ENCODE results near the gene HIBCH. TPM values are rescaled to one million over a fixed set of nuclear protein-coding genes. Genes with fewer than 3 reads are reported as not detected.

HIBCH gene
- total and polyA plus RNA-seq, 4 experiments from 2014 or later = 19.3 to 22.3 (median 19.8) TPM

GRCh38 chr2:190353537-190353899 is 33.9 kb upstream of the HIBCH start:
- H3K36me3 Mint-ChIP-seq = no peaks in the 10 kb centered on the region
- Histone ChIP-seq H3K4me1 (ENCODE audit: insufficient read depth, low read length) (no peaks in the 10 kb centered on the region), H3K27ac (ENCODE audit: low read depth, low read length) (no peak overlapping the region), H3K36me3 (ENCODE audit: insufficient read depth, low read length) (no peaks in the 10 kb centered on the region), H3K4me3 (ENCODE audit: low read length in 2 of 2) (no peak overlapping the region), H3K27me3 (ENCODE audit: insufficient read depth, low read length) (no peaks in the 10 kb centered on the region), H3K9me3 (ENCODE audit: control insufficient read depth in 1 of 2, low read length in 2 of 2) (no peaks in the 10 kb centered on the region)
- H3K4me3 Mint-ChIP-seq = no peak overlapping the region
- intact Hi-C loops (cut with micrococcal nuclease) = no loop called here
- DNase-seq = no peak
- POLR2A ChIA-PET (ENCODE audit: partially characterized antibody) = interaction anchor here (1.3 kb wide), 1 partner anchor 9 kb away, joined by 7 read pairs; no protein-coding TSS in a partner anchor
- H3K9me3 Mint-ChIP-seq = no peaks in the 10 kb centered on the region
- no peaks in the 10 kb centered on the region for H3K27me3 Mint-ChIP-seq
- CTCF ChIA-PET (ENCODE audit: partially characterized antibody) = interaction anchor here (1.0 kb wide), 1 partner anchor 8 kb away, joined by 3 read pairs; no protein-coding TSS in a partner anchor
- H3K4me1 Mint-ChIP-seq = peaks cover 0 to 10% (median under 1%) of the 10 kb centered on the region in 4 donors
- H3K27ac Mint-ChIP-seq = peak overlapping the region in 4 of 7 donors; percentile 29 to 84 (median 69)

GRCh38 chr2:190352668-190353536 is 33.3 kb upstream of the HIBCH start:
- intact Hi-C loops (cut with micrococcal nuclease) = no loop called here
- Mint-ChIP-seq H3K9me3 (no peaks in the 10 kb centered on the region), H3K27me3 (no peaks in the 10 kb centered on the region), H3K36me3 (no peaks in the 10 kb centered on the region), H3K4me1 (peaks cover 0 to 10% (median under 1%) of the 10 kb centered on the region in 4 donors), H3K4me3 (no peak overlapping the region), H3K27ac (peak overlapping the region in 5 of 7 donors; percentile 32 to 84 (median 67))
- no peak overlapping the region for H3K27ac ChIP-seq (ENCODE audit: low read depth, low read length)
- no peaks in the 10 kb centered on the region for H3K4me1 ChIP-seq (ENCODE audit: insufficient read depth, low read length)
- ChIA-PET POLR2A (ENCODE audit: partially characterized antibody) (interaction anchor here (1.3 kb wide), 1 partner anchor 9 kb away, joined by 7 read pairs; no protein-coding TSS in a partner anchor), CTCF (ENCODE audit: partially characterized antibody) (interaction anchor here (1.0 to 1.7 kb wide), 2 partner anchors 9 to 33 kb away, joined by 3 to 7 read pairs; partner anchors contain the start of gene HIBCH)
- no peaks in the 10 kb centered on the region for H3K36me3 ChIP-seq (ENCODE audit: insufficient read depth, low read length)
- no peak for DNase-seq
- no peak overlapping the region for H3K4me3 ChIP-seq (ENCODE audit: low read length in 2 of 2)
- H3K9me3 ChIP-seq (ENCODE audit: control insufficient read depth in 1 of 2, low read length in 2 of 2) = no peaks in the 10 kb centered on the region
- H3K27me3 ChIP-seq (ENCODE audit: insufficient read depth, low read length) = no peaks in the 10 kb centered on the region

- no peaks in the 10 kb centered on the region for H3K36me3 Mint-ChIP-seq
- Histone ChIP-seq H3K27me3 (ENCODE audit: insufficient read depth, low read length) (no peaks in the 10 kb centered on the region), H3K4me3 (ENCODE audit: low read length in 2 of 2) (no peak overlapping the region), H3K4me1 (ENCODE audit: insufficient read depth, low read length) (no peaks in the 10 kb centered on the region), H3K9me3 (ENCODE audit: control insufficient read depth in 1 of 2, low read length in 2 of 2) (no peaks in the 10 kb centered on the region), H3K27ac (ENCODE audit: low read depth, low read length) (no peak overlapping the region), H3K36me3 (ENCODE audit: insufficient read depth, low read length) (no peaks in the 10 kb centered on the region)
- intact Hi-C loops (cut with micrococcal nuclease) = no loop called here
- H3K9me3 Mint-ChIP-seq = no peaks in the 10 kb centered on the region
- H3K27me3 Mint-ChIP-seq = no peaks in the 10 kb centered on the region
- peak overlapping the region in 1 of 7 donors; percentile 37 for H3K27ac Mint-ChIP-seq
- POLR2A ChIA-PET (ENCODE audit: partially characterized antibody) = no interaction called here
- H3K4me1 Mint-ChIP-seq = peaks cover 0 to 10% (median under 1%) of the 10 kb centered on the region in 4 donors
- CTCF ChIA-PET (ENCODE audit: partially characterized antibody) = interaction anchor here (1.7 kb wide), 1 partner anchor 32 kb away, joined by 7 read pairs; the partner anchor contains the start of gene HIBCH
- H3K4me3 Mint-ChIP-seq = no peak overlapping the region
- no peak for DNase-seq
These were observed 32.3 kb upstream of the HIBCH start for GRCh38 chr2:190351955-190352354.

GRCh38 chr2:190350371-190350770 is 30.7 kb upstream of the HIBCH start:
- intact Hi-C loops (cut with micrococcal nuclease) = no loop called here
- no peak overlapping the region for H3K27ac ChIP-seq (ENCODE audit: low read depth, low read length)
- no peak for DNase-seq
- Mint-ChIP-seq H3K4me1 (peaks cover 0 to 10% (median under 1%) of the 10 kb centered on the region in 4 donors), H3K27me3 (no peaks in the 10 kb centered on the region), H3K27ac (no peak overlapping the region), H3K36me3 (no peaks in the 10 kb centered on the region), H3K4me3 (no peak overlapping the region), H3K9me3 (no peaks in the 10 kb centered on the region)
- H3K4me1 ChIP-seq (ENCODE audit: insufficient read depth, low read length) = no peaks in the 10 kb centered on the region
- H3K36me3 ChIP-seq (ENCODE audit: insufficient read depth, low read length) = no peaks in the 10 kb centered on the region
- ChIA-PET CTCF (ENCODE audit: partially characterized antibody) (interaction anchor here (0.5 to 1.3 kb wide), 3 partner anchors 12 to 72 kb away, joined by 3 read pairs; no protein-coding TSS in a partner anchor), POLR2A (ENCODE audit: partially characterized antibody) (interaction anchor here (0.8 kb wide), 1 partner anchor 10 kb away, joined by 3 read pairs; no protein-coding TSS in a partner anchor)
- no peaks in the 10 kb centered on the region for H3K9me3 ChIP-seq (ENCODE audit: control insufficient read depth in 1 of 2, low read length in 2 of 2)
- H3K27me3 ChIP-seq (ENCODE audit: insufficient read depth, low read length) = no peaks in the 10 kb centered on the region
- no peak overlapping the region for H3K4me3 ChIP-seq (ENCODE audit: low read length in 2 of 2)

- ChIA-PET POLR2A (ENCODE audit: partially characterized antibody) (interaction anchor here (1.2 to 2.5 kb wide), 4 partner anchors 9 to 686 kb away, joined by 3 to 14 read pairs (median 10); partner anchors contain the start of gene HIBCH), CTCF (ENCODE audit: partially characterized antibody) (interaction anchor here (0.9 to 4.3 kb wide), 5 partner anchors 16 to 40 kb away, joined by 3 to 18 read pairs (median 5); partner anchors contain the start of gene HIBCH)
- Histone ChIP-seq H3K9me3 (ENCODE audit: control insufficient read depth in 1 of 2, low read length in 2 of 2) (no peaks in the 10 kb centered on the region), H3K4me1 (ENCODE audit: insufficient read depth, low read length) (peaks cover 14% of the 10 kb centered on the region), H3K27ac (ENCODE audit: low read depth, low read length) (no peak overlapping the region), H3K27me3 (ENCODE audit: insufficient read depth, low read length) (no peaks in the 10 kb centered on the region), H3K4me3 (ENCODE audit: low read length in 2 of 2) (peak overlapping the region in 1 of 2 donors; percentile 45), H3K36me3 (ENCODE audit: insufficient read depth, low read length) (no peaks in the 10 kb centered on the region)
- Mint-ChIP-seq H3K27me3 (no peaks in the 10 kb centered on the region), H3K4me1 (peaks cover 9 to 20% (median 13%) of the 10 kb centered on the region in 4 donors), H3K27ac (peak overlapping the region in 6 of 7 donors; percentile 2 to 93 (median 76)), H3K36me3 (peaks cover 0 to 4% of the 10 kb centered on the region in 2 donors), H3K9me3 (no peaks in the 10 kb centered on the region), H3K4me3 (peak overlapping the region; percentile 86 to 99 (median 90))
- intact Hi-C loops (cut with micrococcal nuclease) = loop anchor here (1.0 kb wide), 2 partner anchors 25 to 28 kb away; partner anchors contain the start of gene HIBCH
- no peak for DNase-seq
These were observed 24.7 kb upstream of the HIBCH start for GRCh38 chr2:190344276-190344827.

- intact Hi-C loops (cut with micrococcal nuclease) = loop anchor here (1.0 kb wide), 2 partner anchors 24 to 29 kb away; partner anchors contain the start of gene HIBCH
- Histone ChIP-seq H3K4me3 (ENCODE audit: low read length in 2 of 2) (peak within 1 kb of the TSS; percentile 28 to 45), H3K9me3 (ENCODE audit: control insufficient read depth in 1 of 2, low read length in 2 of 2) (no peaks in the 10 kb centered on the region), H3K27me3 (ENCODE audit: insufficient read depth, low read length) (no peaks in the 10 kb centered on the region), H3K4me1 (ENCODE audit: insufficient read depth, low read length) (peaks cover 14% of the 10 kb centered on the region), H3K36me3 (ENCODE audit: insufficient read depth, low read length) (no peaks in the 10 kb centered on the region), H3K27ac (ENCODE audit: low read depth, low read length) (no peak within 1 kb of the TSS)
- CTCF ChIA-PET (ENCODE audit: partially characterized antibody) = interaction anchor here (0.9 to 4.3 kb wide), 5 partner anchors 16 to 63 kb away, joined by 3 to 18 read pairs (median 4); partner anchors contain the start of gene HIBCH
- peak within 1 kb of the TSS in 6 of 7 donors; percentile 48 to 93 (median 88) for H3K27ac Mint-ChIP-seq
- POLR2A ChIA-PET (ENCODE audit: partially characterized antibody) = interaction anchor here (1.2 to 2.5 kb wide), 4 partner anchors 10 to 685 kb away, joined by 3 to 14 read pairs (median 10); partner anchors contain the start of gene HIBCH
- H3K4me1 Mint-ChIP-seq = peaks cover 9 to 20% (median 13%) of the 10 kb centered on the region in 4 donors
- peaks cover 0 to 4% of the 10 kb centered on the region in 2 donors for H3K36me3 Mint-ChIP-seq
- DNase-seq = peak; percentile 28 to 45 (median 41)
- no peaks in the 10 kb centered on the region for H3K9me3 Mint-ChIP-seq
- peak within 1 kb of the TSS; percentile 90 to 99 (median 92) for H3K4me3 Mint-ChIP-seq
- H3K27me3 Mint-ChIP-seq = no peaks in the 10 kb centered on the region
These were observed 24.1 kb upstream of the HIBCH start, which contains the start of gene INPP1 for GRCh38 chr2:190343536-190344275. TSS of gene INPP1 (plus strand) at chr2:190343589. CDS start at chr2:190360103, 16,514 bp downstream.

All from CD4-positive, alpha-beta memory T cell (primary cell).